GM12878 (cell line): ENCODE measurements around the gene MYRF. TPM values are rescaled to one million over a fixed set of nuclear protein-coding genes. Genes with fewer than 3 reads are reported as not detected.

Experiments used
- ATAC-seq: fragments of 200-7000 bp; cut with Tn5 transposase; 3 replicates; pipeline ENCODE4 v1.9.1; 2020; ENCODE audit warnings: mild to moderate bottlenecking, moderate library complexity
- BruUV-seq: library from RNA; stranded (reverse); fragments of 400-500 nt; replicated peaks from 2 replicates; lab custom pipeline; 2021; lab: Mats Ljungman, UMichigan
- CTCF ChIA-PET: fragments of 300-600 bp; sonication (Branson Sonifier 250); formaldehyde crosslinking; extraction: SDS; loops from one replicate; lab custom pipeline; 2021; ENCODE audit warnings: inconsistent platforms; lab: Yijun Ruan, JAX
- POLR2A ChIA-PET: fragments of 350-600 bp; formaldehyde crosslinking; extraction: SDS; loops from one replicate; lab custom pipeline; 2021; ENCODE audit warnings: inconsistent platforms; lab: Charles Lee
- RAD21 ChIA-PET: fragments of 300-600 bp; sonication (Branson Sonifier 250); formaldehyde crosslinking; loops from one replicate; lab custom pipeline; 2023; ENCODE audit warnings: antibody characterized with exemption; ENCODE audit not compliant: unreplicated experiment; lab: Charles Lee
- SMC1A ChIA-PET: fragments of 300-600 bp; sonication (Branson Sonifier 250); formaldehyde crosslinking; loops from one replicate; lab custom pipeline; 2023; ENCODE audit not compliant: unreplicated experiment, uncharacterized antibody; lab: Charles Lee
- DNase-seq: peaks from one replicate; pipeline ENCODE4 v3.0.0-alpha.2; 2011; ENCODE audit warnings: low read depth, low spot score
- FAIRE-seq: peaks from 3 replicates; lab custom pipeline; 2011; peaks lifted over from hg19 to GRCh38; lab: Jason Lieb, UNC
- H2AFZ ChIP-seq: 2 replicates; pipeline ENCODE4 v1.6.0; 2011; ENCODE audit warnings: low read depth, low read length, control low read depth; ENCODE audit not compliant: control insufficient read depth
- H3K27ac ChIP-seq: 2 replicates; pipeline ENCODE4 v1.5.1; 2011; ENCODE audit warnings: control low read depth; ENCODE audit not compliant: control insufficient read depth, insufficient read depth
- H3K27me3 ChIP-seq, 2 experiments: replicated peaks in 1 of 2; 2 replicates each; pipeline versions ENCODE4 v1.6.0 to v1.6.1; 2011; ENCODE audit warnings: low read length in 1 of 2; ENCODE audit not compliant: control insufficient read depth in 2 of 2, insufficient read depth in 2 of 2
- H3K36me3 ChIP-seq, 2 experiments: 2 replicates each; pipeline ENCODE4 v1.5.1; 2011; ENCODE audit warnings: low read length in 1 of 2; ENCODE audit not compliant: control insufficient read depth in 2 of 2, insufficient read depth in 2 of 2
- H3K4me1 ChIP-seq: 2 replicates; pipeline ENCODE4 v1.6.1; 2011; ENCODE audit warnings: mild to moderate bottlenecking, low read length, moderate library complexity, mixed read lengths; ENCODE audit not compliant: control insufficient read depth, insufficient read depth
- H3K4me2 ChIP-seq: 2 replicates; pipeline ENCODE4 v1.6.0; 2011; ENCODE audit warnings: control low read depth; ENCODE audit not compliant: control insufficient read depth, insufficient read depth
- H3K4me3 ChIP-seq: fragments of 200-600 bp; sonication (generic); 2 replicates; pipeline ENCODE4 v1.5.1; 2016
- H3K79me2 ChIP-seq: 2 replicates; pipeline ENCODE4 v1.6.0; 2011; ENCODE audit warnings: low read length; ENCODE audit not compliant: control insufficient read depth, insufficient read depth
- H3K9ac ChIP-seq: 2 replicates; pipeline ENCODE4 v1.8.0; 2011; ENCODE audit warnings: low read length, control low read depth, mixed read lengths; ENCODE audit not compliant: control insufficient read depth, insufficient read depth
- H3K9me3 ChIP-seq: replicated peaks from 3 replicates; pipeline ENCODE4 v1.5.1; 2011; ENCODE audit warnings: mild to moderate bottlenecking, low read length; ENCODE audit not compliant: control insufficient read depth, insufficient read depth
- H4K20me1 ChIP-seq: 2 replicates; pipeline ENCODE4 v1.6.0; 2011; ENCODE audit not compliant: control insufficient read depth, insufficient read depth
- ATF7 ChIP-seq: fragments of 450-650 bp; IDR thresholded peaks from 2 replicates; pipeline ENCODE4 v1.6.1; 2016; ENCODE audit warnings: low read depth, mild to moderate bottlenecking
- BCL11A ChIP-seq: IDR thresholded peaks from 2 replicates; pipeline ENCODE4 v1.6.1; 2011; ENCODE audit warnings: low read depth, low read length
- CHD2 ChIP-seq: IDR thresholded peaks from 2 replicates; pipeline ENCODE4 v1.6.1; 2011; ENCODE audit warnings: low read depth, low read length, improper control_type of control experiment, borderline replicate concordance
- CTCF ChIP-seq, 3 experiments: IDR thresholded peaks in 2 of 3; conservative IDR thresholded peaks in 1 of 3; 2 replicates each; pipeline ENCODE4 v1.5.1; 2011; ENCODE audit warnings: low read depth in 3 of 3, low read length in 3 of 3, mild to moderate bottlenecking in 3 of 3, control low read depth in 2 of 3, moderate library complexity in 2 of 3, inconsistent platforms in 1 of 3, mixed read lengths in 1 of 3; ENCODE audit not compliant: control insufficient read depth in 2 of 3, insufficient read depth in 1 of 3; ENCODE audit errors: extremely low read depth in 1 of 3
- DPF2 ChIP-seq: fragments of 450-650 bp; IDR thresholded peaks from 2 replicates; pipeline ENCODE4 v1.6.1; 2017; ENCODE audit warnings: mild to moderate bottlenecking
- HSF1 ChIP-seq: fragments of 150-350 bp; IDR thresholded peaks from 2 replicates; pipeline ENCODE4 v1.6.1; 2014; ENCODE audit warnings: mild to moderate bottlenecking, low read depth, low read length
- IKZF2 ChIP-seq, 2 experiments: fragments of 450-650 bp; IDR thresholded peaks; 2 replicates each; pipeline ENCODE4 v1.6.1; 2017; ENCODE audit warnings: mild to moderate bottlenecking in 2 of 2, moderate library complexity in 2 of 2
- LARP7 ChIP-seq: fragments of 450-650 bp; IDR thresholded peaks from 2 replicates; pipeline ENCODE4 v1.6.1; 2017; ENCODE audit warnings: mild to moderate bottlenecking
- RELB ChIP-seq: fragments of 450-650 bp; IDR thresholded peaks from 2 replicates; pipeline ENCODE4 v1.6.1; 2017; ENCODE audit warnings: low read depth, mild to moderate bottlenecking, moderate library complexity
- STAT1 ChIP-seq: fragments of 450-650 bp; conservative IDR thresholded peaks from 2 replicates; pipeline ENCODE4 v1.6.1; 2014; ENCODE audit warnings: antibody characterized with exemption, mild to moderate bottlenecking
- ZBTB33 ChIP-seq: fragments of 450-650 bp; IDR thresholded peaks from 2 replicates; pipeline ENCODE4 v1.6.1; 2017; ENCODE audit warnings: mild to moderate bottlenecking
- ZBTB4 ChIP-seq: fragments of 450-650 bp; formaldehyde crosslinking; IDR thresholded peaks from 2 replicates; pipeline ENCODE4 v1.4.0; 2022; ENCODE audit warnings: mild to moderate bottlenecking, moderate library complexity
- ZSCAN29 ChIP-seq: fragments of 450-650 bp; IDR thresholded peaks from 2 replicates; pipeline ENCODE4 v1.6.1; 2017; ENCODE audit warnings: mild to moderate bottlenecking, moderate library complexity
- WGBS: methylation state at CpG from one replicate; pipeline ENCODE4 v1.1.6; 2016; ENCODE audit warnings: low lambda C conversion rate; ENCODE audit not compliant: insufficient replicate concordance, insufficient coverage; ENCODE audit errors: missing lambda C conversion rate; 5-methylcytosine and 5-hydroxymethylcytosine counted together
- in situ Hi-C: fragments of 300-500 bp; cut with MboI; formaldehyde crosslinking; loops from 9 replicates; pipeline ENCODE4 v1.14.3; 2018; ENCODE audit warnings: mixed read lengths
- intact Hi-C: fragments of 100-400 bp; cut with micrococcal nuclease; formaldehyde crosslinking; loops from one replicate; pipeline ENCODE4 v1.14.2; 2022; ENCODE audit not compliant: unreplicated experiment
- polyA plus RNA-seq, 11 experiments: library from polyadenylated mRNA; depleted of rRNA in 4 of 11; unstranded in 6 of 11; stranded (reverse) in 5 of 11; fragments of >200 nt; fragmentation: Nextera tagmentation in 4 of 11; fragmentation: Illumina TruSeq in 1 of 11; extraction: Ambion mirVana in 4 of 11; extraction: Trizol in 1 of 11; gene quantifications; 1 replicate in 1 of 11; 2 replicates in 10 of 11; pipeline versions ENCODE4 v1.2.1 to v1.2.3, GENCODE V29; 2011 to 2016; ENCODE audit warnings: inconsistent platforms in 2 of 11, missing spikeins in 2 of 11, low read depth in 1 of 11
- total RNA-seq, 4 experiments: library from RNA; depleted of rRNA in 3 of 4; stranded (reverse); fragments of >200 nt in 3 of 4; fragmentation: Illumina TruSeq in 1 of 4; extraction: Trizol in 1 of 4; gene quantifications; 2 replicates each; pipeline versions ENCODE4 v1.2.1 to v1.2.3, GENCODE V29; 2013 to 2021

MYRF gene
- total and polyA plus RNA-seq, 10 of the 15 experiments (the other 5 are each of a cell fraction or from before 2014, with no cell fraction given) = 0.27 to 15.6 (median 0.89) TPM

- Histone ChIP-seq H3K9ac (no peak overlapping the region), H3K4me2 (no peak overlapping the region), H3K36me3 (peaks cover 9 to 11% of the 10 kb centered on the region in 2 experiments), H3K79me2 (no peaks in the 10 kb centered on the region), H2AFZ (no peak overlapping the region), H4K20me1 (no peaks in the 10 kb centered on the region), H3K4me3 (no peak overlapping the region), H3K27me3 (no peaks in the 10 kb centered on the region), H3K4me1 (no peaks in the 10 kb centered on the region; the same call in 1 of the 2 replicates), H3K9me3 (no peaks in the 10 kb centered on the region), H3K27ac (no peak overlapping the region)
- in situ Hi-C loops (loop anchor here (5.0 kb wide), 1 partner anchor 37 kb away; no protein-coding TSS in a partner anchor), intact Hi-C loops (no loop called here)
- DNase-seq (no peak), FAIRE-seq (no peak), ATAC-seq (no peak)
- ChIA-PET CTCF (interaction anchor here (0.7 to 10.5 kb wide), 2 partner anchors 35 to 45 kb away, joined by 3 to 200 read pairs; no protein-coding TSS in a partner anchor), RAD21 (interaction anchor here (0.7 to 1.1 kb wide), 2 partner anchors 51 to 298 kb away, joined by 3 to 4 read pairs; no protein-coding TSS in a partner anchor), SMC1A (no interaction called here), POLR2A (no interaction called here)
- no TSS peak for BruUV-seq
- 81% methylated on average over 13 of the region's 13 CpGs for WGBS
- TF ChIP-seq RELB (no peak), ZBTB33 (no peak), STAT1 (no peak), LARP7 (no peak), CHD2 (no peak), ATF7 (no peak), BCL11A (no peak), HSF1 (no peak), CTCF (IDR thresholded peaks at IDR 0.05 in 2 of 3, conservative IDR thresholded peaks at IDR 0.05 in 1 of 3; ENCODE audit: control insufficient read depth in 2 of 3, extremely low read depth in 1 of 3, insufficient read depth in 1 of 3, low read depth in 3 of 3, low read length in 3 of 3) (no peak), ZBTB4 (no peak), DPF2 (no peak), ZSCAN29 (no peak), IKZF2 (IDR thresholded peaks at IDR 0.05) (no peak)
These were observed 31.5 kb downstream of the MYRF start for GRCh38 chr11:61783717-61784505.
